H1 (cell line): ENCODE data around the gene TGFB2. TPM values are rescaled to one million over a fixed set of nuclear protein-coding genes. Genes with fewer than 3 reads are reported as not detected.

Source experiments
- CTCF ChIA-PET: fragments of 300-600 bp; sonication (Branson Sonifier 250); formaldehyde crosslinking; loops from one replicate; lab custom pipeline; 2021; ENCODE audit not compliant: partially characterized antibody; lab: Charles Lee
- POLR2A ChIA-PET: fragments of 300-600 bp; sonication (Branson Sonifier 250); formaldehyde crosslinking; loops from one replicate; lab custom pipeline; 2021; ENCODE audit warnings: inconsistent platforms; ENCODE audit not compliant: partially characterized antibody; lab: Charles Lee
- DNase-seq, 2 experiments: peaks; one replicate each; pipeline versions ENCODE4 v3.0.0 to v3.0.0-alpha.2; 2010 to 2022; ENCODE audit warnings: low spot score in 2 of 2, low read depth in 1 of 2, mixed read lengths in 1 of 2
- FAIRE-seq: peaks from 2 replicates; lab custom pipeline; 2011; peaks lifted over from hg19 to GRCh38; lab: Jason Lieb, UNC
- H2AFZ ChIP-seq: 2 replicates; pipeline ENCODE4 v1.8.1; 2012; ENCODE audit warnings: low read length, inconsistent platforms
- H2AK5ac ChIP-seq: 2 replicates; pipeline ENCODE4 v1.6.1; 2013; ENCODE audit warnings: low read depth, low read length
- H2BK120ac ChIP-seq: replicated peaks from 2 replicates; pipeline ENCODE3; 2013; ENCODE audit warnings: low read depth, low read length, inconsistent platforms
- H2BK12ac ChIP-seq: 2 replicates; pipeline ENCODE4 v1.6.1; 2013; ENCODE audit warnings: low read depth, low read length
- H2BK15ac ChIP-seq: 2 replicates; pipeline ENCODE4 v1.6.1; 2013; ENCODE audit warnings: low read length
- H2BK20ac ChIP-seq: 2 replicates; pipeline ENCODE4 v1.6.1; 2013; ENCODE audit warnings: low read length
- H2BK5ac ChIP-seq: 2 replicates; pipeline ENCODE4 v1.6.1; 2013; ENCODE audit warnings: low read depth, low read length
- H3K14ac ChIP-seq: 2 replicates; pipeline ENCODE4 v1.6.1; 2013; ENCODE audit warnings: inconsistent platforms; ENCODE audit not compliant: insufficient read length
- H3K18ac ChIP-seq: 2 replicates; pipeline ENCODE4 v1.6.1; 2013; ENCODE audit warnings: low read length; ENCODE audit errors: extremely low read depth
- H3K23ac ChIP-seq: 2 replicates; pipeline ENCODE4 v1.6.1; 2013; ENCODE audit warnings: inconsistent platforms; ENCODE audit not compliant: insufficient read length
- H3K23me2 ChIP-seq: 2 replicates; pipeline ENCODE4 v1.6.1; 2013; ENCODE audit warnings: low read depth, low read length
- H3K27ac ChIP-seq: 2 replicates; pipeline ENCODE4 v1.6.1; 2011; ENCODE audit warnings: low read depth, low read length, inconsistent platforms
- H3K27me3 ChIP-seq, 4 experiments: replicated peaks in 1 of 4; 1 replicate in 1 of 4; 2 replicates in 3 of 4; pipeline versions ENCODE4 v1.6.1 to v1.8.1; 2011 to 2013; ENCODE audit warnings: low read length in 3 of 4, mild to moderate bottlenecking in 3 of 4, inconsistent platforms in 2 of 4, mixed read lengths in 2 of 4, moderate library complexity in 1 of 4; ENCODE audit not compliant: control insufficient read depth in 3 of 4, insufficient read depth in 3 of 4; ENCODE audit errors: extremely low read depth in 1 of 4
- H3K36me3 ChIP-seq, 4 experiments: 2 replicates each; pipeline versions ENCODE4 v1.6.1 to v1.8.1; 2011 to 2013; ENCODE audit warnings: mild to moderate bottlenecking in 4 of 4, low read length in 3 of 4, moderate library complexity in 2 of 4, control low read depth in 1 of 4, inconsistent platforms in 1 of 4; ENCODE audit not compliant: insufficient read depth in 4 of 4, control insufficient read depth in 2 of 4
- H3K4ac ChIP-seq: replicated peaks from 2 replicates; pipeline ENCODE3; 2013; ENCODE audit warnings: low read length, low read depth, mixed read lengths, inconsistent platforms; ENCODE audit not compliant: insufficient read length
- H3K4me1 ChIP-seq, 4 experiments: replicated peaks in 1 of 4; 1 replicate in 1 of 4; 2 replicates in 3 of 4; pipeline versions ENCODE4 v1.6.1 to v1.8.1; 2011 to 2013; ENCODE audit warnings: low read length in 3 of 4, inconsistent platforms in 2 of 4, mixed read lengths in 1 of 4; ENCODE audit not compliant: insufficient read depth in 4 of 4, control insufficient read depth in 3 of 4
- H3K4me2 ChIP-seq, 2 experiments: 2 replicates each; pipeline versions ENCODE4 v1.6.1 to v1.8.1; 2011 to 2013; ENCODE audit warnings: low read depth in 2 of 2, low read length in 2 of 2, control low read depth in 1 of 2, inconsistent platforms in 1 of 2, mild to moderate bottlenecking in 1 of 2; ENCODE audit not compliant: insufficient read depth in 1 of 2
- H3K4me3 ChIP-seq, 4 experiments: fragments of 200-600, 300-600 bp in 1 of 4; sonication (generic), shearing (Covaris generic), sonication (Bioruptor Twin) in 1 of 4; 2 replicates each; pipeline versions ENCODE4 v1.5.1 to v1.8.1; 2011 to 2016; ENCODE audit warnings: low read length in 4 of 4, low read depth in 3 of 4, control low read depth in 2 of 4, inconsistent platforms in 2 of 4, mild to moderate bottlenecking in 2 of 4, mixed read lengths in 1 of 4, moderate library complexity in 1 of 4; ENCODE audit not compliant: insufficient read depth in 2 of 4; ENCODE audit errors: extremely low read depth in 1 of 4
- H3K56ac ChIP-seq: replicated peaks from 2 replicates; pipeline ENCODE3; 2013; ENCODE audit warnings: low read depth, mild to moderate bottlenecking, mixed read lengths, low read length, inconsistent platforms; ENCODE audit not compliant: insufficient read length
- H3K79me1 ChIP-seq: 2 replicates; pipeline ENCODE4 v1.6.1; 2013; ENCODE audit warnings: low read depth, low read length, control low read depth
- H3K79me2 ChIP-seq, 2 experiments: 2 replicates each; pipeline versions ENCODE4 v1.6.1 to v1.8.1; 2012 to 2013; ENCODE audit warnings: low read length in 2 of 2, mild to moderate bottlenecking in 2 of 2, inconsistent platforms in 1 of 2; ENCODE audit not compliant: insufficient read depth in 2 of 2, control insufficient read depth in 1 of 2
- H3K9ac ChIP-seq, 4 experiments: replicated peaks in 1 of 4; 1 replicate in 1 of 4; 2 replicates in 3 of 4; pipeline versions ENCODE4 v1.6.1 to v1.8.1; 2011 to 2013; ENCODE audit warnings: low read depth in 3 of 4, low read length in 3 of 4, control low read depth in 2 of 4, mild to moderate bottlenecking in 2 of 4, moderate library complexity in 2 of 4, inconsistent platforms in 1 of 4; ENCODE audit errors: extremely low read depth in 1 of 4
- H3K9me3 ChIP-seq, 2 experiments: 2 replicates each; pipeline versions ENCODE4 v1.6.1 to v1.8.1; 2012 to 2013; ENCODE audit warnings: mild to moderate bottlenecking in 2 of 2, moderate library complexity in 2 of 2, control low read depth in 1 of 2, inconsistent platforms in 1 of 2, low read depth in 1 of 2, low read length in 1 of 2, mixed read lengths in 1 of 2; ENCODE audit not compliant: insufficient read depth in 2 of 2
- H4K20me1 ChIP-seq, 2 experiments: replicated peaks in 1 of 2; 2 replicates each; pipeline versions ENCODE3 to v1.8.1; 2011 to 2013; ENCODE audit warnings: inconsistent platforms in 2 of 2, low read length in 2 of 2, mild to moderate bottlenecking in 1 of 2; ENCODE audit not compliant: insufficient read depth in 2 of 2, control insufficient read depth in 1 of 2
- H4K5ac ChIP-seq: 2 replicates; pipeline ENCODE4 v1.6.1; 2013; ENCODE audit warnings: low read length, low read depth, mixed read lengths, inconsistent platforms; ENCODE audit not compliant: insufficient read length
- H4K8ac ChIP-seq: 2 replicates; pipeline ENCODE4 v1.8.0; 2013; ENCODE audit warnings: mild to moderate bottlenecking, moderate library complexity, low read length, inconsistent platforms; ENCODE audit not compliant: insufficient read depth; ENCODE audit errors: extremely low read depth
- H4K91ac ChIP-seq: replicated peaks from 2 replicates; pipeline ENCODE3; 2013; ENCODE audit warnings: low read length, mixed read lengths, inconsistent platforms; ENCODE audit not compliant: insufficient read length
- BACH1 ChIP-seq: IDR thresholded peaks from 2 replicates; pipeline ENCODE4 v1.6.1; 2012; ENCODE audit warnings: low read length, improper control_type of control experiment
- CEBPB ChIP-seq: IDR thresholded peaks from 2 replicates; pipeline ENCODE4 v1.6.1; 2012; ENCODE audit warnings: low read depth, low read length
- CHD1 ChIP-seq: IDR thresholded peaks from 2 replicates; pipeline ENCODE4 v1.6.1; 2012; ENCODE audit warnings: low read depth, low read length, improper control_type of control experiment
- TAF1 ChIP-seq: IDR thresholded peaks from 2 replicates; pipeline ENCODE4 v1.6.1; 2011; ENCODE audit warnings: mild to moderate bottlenecking, low read depth, low read length
- WGBS, 2 experiments: shearing (Covaris generic) in 1 of 2; methylation state at CpG; one replicate each; pipeline versions ENCODE4 v1.1.6 to v1.1.7; 2013 to 2015; ENCODE audit warnings: low lambda C conversion rate in 2 of 2, mixed read lengths in 2 of 2, inconsistent platforms in 1 of 2, low coverage in 1 of 2, missing lambda C conversion rate in 1 of 2; ENCODE audit not compliant: insufficient replicate concordance in 2 of 2, insufficient coverage in 1 of 2, insufficient read length in 1 of 2; ENCODE audit errors: extremely low coverage in 1 of 2, missing lambda C conversion rate in 1 of 2; 5-methylcytosine and 5-hydroxymethylcytosine counted together
- polyA plus RNA-seq, 7 experiments: library from polyadenylated mRNA; depleted of rRNA in 3 of 7; stranded (reverse) in 5 of 7; unstranded in 2 of 7; fragments of >200 nt in 5 of 7; fragments of 200-250 nt in 2 of 7; gene quantifications; 1 replicate in 5 of 7; 2 replicates in 1 of 7; 4 replicates in 1 of 7; pipeline versions ENCODE4 v1.2.1 to v1.2.3, GENCODE V29; 2011 to 2013; ENCODE audit warnings: missing spikeins in 2 of 7, mixed read lengths in 2 of 7
- total RNA-seq: library from RNA; stranded (reverse); fragmentation: NEBNext Ultra II Directional; extraction: Animal tissue kit (Norgen Biotek cat#: 25700); gene quantifications from 2 replicates; pipeline ENCODE4 v1.2.1, GENCODE V29; 2021

The TGFB2 gene
- total and polyA plus RNA-seq, 2 of the 8 experiments (the other 6 are each of a cell fraction or from before 2014, with no cell fraction given) = 0.26 to 0.84 TPM

GRCh38 chr1:218456444-218456843, 111.3 kb downstream of the TGFB2 start:
- H2BK5ac ChIP-seq = no peak overlapping the region
- no peak overlapping the region for H3K56ac ChIP-seq
- H3K4ac ChIP-seq = no peak overlapping the region
- H4K5ac ChIP-seq = no peak overlapping the region
- H3K36me3 ChIP-seq = no peaks in the 10 kb centered on the region
- H2BK20ac ChIP-seq = no peak overlapping the region
- H3K14ac ChIP-seq = no peak overlapping the region
- no peak overlapping the region for H2BK120ac ChIP-seq
- no peaks in the 10 kb centered on the region for H4K20me1 ChIP-seq
- no peak overlapping the region for H4K91ac ChIP-seq
- H3K27ac ChIP-seq = no peak overlapping the region
- ChIA-PET POLR2A (interaction anchor here (0.7 kb wide), 1 partner anchor 38 kb away, joined by 3 read pairs; no protein-coding TSS in a partner anchor), CTCF (no interaction called here)
- H3K27me3 ChIP-seq = no peaks in the 10 kb centered on the region
- H3K79me1 ChIP-seq = no peaks in the 10 kb centered on the region
- H2BK12ac ChIP-seq = no peak overlapping the region
- no peak overlapping the region for H3K4me2 ChIP-seq
- peaks cover 4 to 11% (median 9%) of the 10 kb centered on the region in 4 experiments; a peak in 5 of 7 replicates for H3K4me1 ChIP-seq
- H2AK5ac ChIP-seq = no peak overlapping the region
- no peak for DNase-seq
- H3K79me2 ChIP-seq = no peaks in the 10 kb centered on the region
- no peak for FAIRE-seq
- H3K23ac ChIP-seq = no peak overlapping the region
- H3K23me2 ChIP-seq = no peaks in the 10 kb centered on the region
- H2BK15ac ChIP-seq = no peak overlapping the region
- H3K9me3 ChIP-seq = no peaks in the 10 kb centered on the region
- H3K18ac ChIP-seq = no peak overlapping the region
- 88% methylated on average over 3 of the region's 3 CpGs; no CpG with 5 or more reads in 1 of the 2 experiments for WGBS, 2 experiments
- no peak overlapping the region for H4K8ac ChIP-seq
- H3K9ac ChIP-seq = no peak overlapping the region
- no peak overlapping the region for H3K4me3 ChIP-seq
- no peak overlapping the region for H2AFZ ChIP-seq
- TF ChIP-seq CHD1 = no peak
- no peak for TF ChIP-seq TAF1
- TF ChIP-seq CEBPB = no peak
- no peak for TF ChIP-seq BACH1
- TF ChIP-seq, all 59 proteins: peak for 0
